MM.1S (cell line): Measurements from ENCODE around the gene IFT20.

Experiments
- EZH2 ChIP-seq: fragments of 300-600 bp; sonication (generic); optimal IDR thresholded peaks from 2 replicates; pipeline ENCODE3; 2017; ENCODE audit warnings: low read depth, mild to moderate bottlenecking, antibody characterized with exemption, low read length, mixed read lengths
- EZH2phosphoT487 ChIP-seq: fragments of 300-600 bp; sonication (generic); IDR thresholded peaks from 2 replicates; pipeline ENCODE4 v1.6.1; 2018; ENCODE audit warnings: antibody characterized with exemption, low read length
- TF ChIP-seq, protein P1 (sequence below): fragments of 300-600 bp; sonication (generic); IDR thresholded peaks from 2 replicates; pipeline ENCODE4 v1.5.1; 2016; ENCODE audit warnings: antibody characterized with exemption, low read length, mixed read lengths

DNA sequence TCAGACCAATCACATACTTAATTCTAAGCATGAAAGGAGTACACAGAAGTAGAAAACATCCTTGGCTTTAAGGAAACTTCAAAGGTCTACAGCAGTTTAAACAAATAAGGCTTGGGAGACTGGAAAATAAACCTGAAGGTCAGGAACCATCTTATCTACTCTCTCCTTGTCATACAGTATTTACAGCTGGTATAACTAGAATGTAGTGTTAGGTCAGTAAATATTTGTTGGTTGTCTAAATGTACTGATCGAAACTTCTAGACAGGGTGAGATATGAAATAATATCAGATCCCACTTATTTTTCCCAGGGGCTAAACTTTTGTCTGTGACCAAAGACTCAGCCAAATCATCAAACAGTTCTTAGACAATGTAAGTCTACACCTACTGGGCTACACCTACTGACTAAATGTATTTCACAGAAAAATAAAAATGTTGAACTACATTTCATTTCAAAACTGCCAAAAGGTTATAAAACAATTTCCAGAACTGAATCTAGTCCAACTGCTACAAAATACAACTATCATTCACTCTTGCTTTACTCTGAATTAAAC, 43.4 kb downstream of the IFT20 start:
- TF ChIP-seq, protein P1, sequence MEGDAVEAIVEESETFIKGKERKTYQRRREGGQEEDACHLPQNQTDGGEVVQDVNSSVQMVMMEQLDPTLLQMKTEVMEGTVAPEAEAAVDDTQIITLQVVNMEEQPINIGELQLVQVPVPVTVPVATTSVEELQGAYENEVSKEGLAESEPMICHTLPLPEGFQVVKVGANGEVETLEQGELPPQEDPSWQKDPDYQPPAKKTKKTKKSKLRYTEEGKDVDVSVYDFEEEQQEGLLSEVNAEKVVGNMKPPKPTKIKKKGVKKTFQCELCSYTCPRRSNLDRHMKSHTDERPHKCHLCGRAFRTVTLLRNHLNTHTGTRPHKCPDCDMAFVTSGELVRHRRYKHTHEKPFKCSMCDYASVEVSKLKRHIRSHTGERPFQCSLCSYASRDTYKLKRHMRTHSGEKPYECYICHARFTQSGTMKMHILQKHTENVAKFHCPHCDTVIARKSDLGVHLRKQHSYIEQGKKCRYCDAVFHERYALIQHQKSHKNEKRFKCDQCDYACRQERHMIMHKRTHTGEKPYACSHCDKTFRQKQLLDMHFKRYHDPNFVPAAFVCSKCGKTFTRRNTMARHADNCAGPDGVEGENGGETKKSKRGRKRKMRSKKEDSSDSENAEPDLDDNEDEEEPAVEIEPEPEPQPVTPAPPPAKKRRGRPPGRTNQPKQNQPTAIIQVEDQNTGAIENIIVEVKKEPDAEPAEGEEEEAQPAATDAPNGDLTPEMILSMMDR = no peak
- TF ChIP-seq EZH2 (no peak), EZH2phosphoT487 (no peak)
